Activated CD4-positive, alpha-beta T cell treated with anti-CD3 and anti-CD28 coated beads, Interleukin-2, amount 50 U/mL, for 4 hours (primary cell): ENCODE data around the gene SH3GL1.

Source experiments
- DNase-seq, 2 experiments: peaks; one replicate each; pipeline ENCODE4 v3.0.0-alpha.2; 2020

Gene SH3GL1

GRCh38 chr19:4400135-4400936 is at the start of gene SH3GL1:
Gene SH3GL1, minus strand, starts transcription at chr19:4400547. Its CDS starts 179 bp downstream, at chr19:4400368.
- peak; percentile 86 to 88 for DNase-seq

- no peak for DNase-seq
Measured at GRCh38 chr19:4449639-4450028, 49.3 kb upstream of the SH3GL1 start.

- DNase-seq: no peak
Measured at GRCh38 chr19:4449022-4449638, 48.8 kb upstream of the SH3GL1 start.

- no peak for DNase-seq
Measured at GRCh38 chr19:4448147-4448985, 48.0 kb upstream of the SH3GL1 start.

GRCh38 chr19:4447327-4448146 is 47.2 kb upstream of the SH3GL1 start:
- DNase-seq: no peak

- no peak for DNase-seq
Measured at GRCh38 chr19:4446704-4447200, 46.4 kb upstream of the SH3GL1 start.

- DNase-seq: no peak
Measured at GRCh38 chr19:4445963-4446703, 45.8 kb upstream of the SH3GL1 start.

- DNase-seq: no peak
Measured at GRCh38 chr19:4444765-4445741, 44.7 kb upstream of the SH3GL1 start.

GRCh38 chr19:4443966-4444764 is 43.8 kb upstream of the SH3GL1 start:
- DNase-seq: no peak

- DNase-seq: no peak
Measured at GRCh38 chr19:4443188-4443587, 42.8 kb upstream of the SH3GL1 start.

GRCh38 chr19:4442819-4443146 is 42.4 kb upstream of the SH3GL1 start:
- DNase-seq: no peak

- DNase-seq: no peak
Measured at GRCh38 chr19:4441994-4442818, 41.9 kb upstream of the SH3GL1 start.

GRCh38 chr19:4439243-4439642 is 38.9 kb upstream of the SH3GL1 start:
- DNase-seq: no peak

- no peak for DNase-seq
Measured at GRCh38 chr19:4437103-4437502, 36.8 kb upstream of the SH3GL1 start.

GRCh38 chr19:4436231-4436630 is 35.9 kb upstream of the SH3GL1 start:
- no peak for DNase-seq

GRCh38 chr19:4434391-4434790 is 34.0 kb upstream of the SH3GL1 start:
- no peak for DNase-seq

GRCh38 chr19:4432918-4433506 is 32.7 kb upstream of the SH3GL1 start:
- DNase-seq: no peak
